ENCODE results near the gene RSF1. TPM values are rescaled to one million over a fixed set of nuclear protein-coding genes. Genes with fewer than 3 reads are reported as not detected.

The RSF1 gene
- total RNA-seq, 1 donor from 2014 or later = 109 TPM

- peaks cover 15% of the 10 kb centered on the region for H3K4me1 Mint-ChIP-seq
- TF ChIP-seq CTCF (IDR thresholded peaks at IDR 0.05; ENCODE audit: unreplicated experiment) = no peak
- H3K4me3 Mint-ChIP-seq = no peak overlapping the region
- no peaks in the 10 kb centered on the region for H3K27me3 Mint-ChIP-seq (ENCODE audit: low read depth)
- H3K36me3 Mint-ChIP-seq = peaks cover 15% of the 10 kb centered on the region
- H3K9me3 Mint-ChIP-seq = peaks cover 10% of the 10 kb centered on the region
- no peak overlapping the region for H3K27ac Mint-ChIP-seq
- no peak for DNase-seq (ENCODE audit: low spot score in 2 of 2, unreplicated experiment in 2 of 2)
Observed at GRCh38 chr11:77814848-77815247, 5.7 kb downstream of the RSF1 start.

GRCh38 chr11:77813256-77813655 lies 7.3 kb downstream of the RSF1 start:
- Mint-ChIP-seq H3K4me1 (peaks cover 13% of the 10 kb centered on the region), H3K4me3 (no peak overlapping the region), H3K9me3 (peaks cover 10% of the 10 kb centered on the region), H3K27ac (no peak overlapping the region), H3K36me3 (peaks cover 15% of the 10 kb centered on the region), H3K27me3 (ENCODE audit: low read depth) (no peaks in the 10 kb centered on the region)
- no peak for TF ChIP-seq CTCF (IDR thresholded peaks at IDR 0.05; ENCODE audit: unreplicated experiment)
- DNase-seq (ENCODE audit: low spot score in 2 of 2, unreplicated experiment in 2 of 2) = no peak

- H3K27ac Mint-ChIP-seq = no peak overlapping the region
- no peak for TF ChIP-seq CTCF (IDR thresholded peaks at IDR 0.05; ENCODE audit: unreplicated experiment)
- H3K4me1 Mint-ChIP-seq = peaks cover 5% of the 10 kb centered on the region
- H3K9me3 Mint-ChIP-seq = no peaks in the 10 kb centered on the region
- H3K36me3 Mint-ChIP-seq = peaks cover 14% of the 10 kb centered on the region
- H3K4me3 Mint-ChIP-seq = no peak overlapping the region
- no peaks in the 10 kb centered on the region for H3K27me3 Mint-ChIP-seq (ENCODE audit: low read depth)
- DNase-seq (ENCODE audit: low spot score in 2 of 2, unreplicated experiment in 2 of 2) = no peak
Observed at GRCh38 chr11:77806993-77807392, 13.5 kb downstream of the RSF1 start.

GRCh38 chr11:77806415-77806814 lies 14.1 kb downstream of the RSF1 start:
- Mint-ChIP-seq H3K4me1 (peaks cover 5% of the 10 kb centered on the region), H3K27me3 (ENCODE audit: low read depth) (no peaks in the 10 kb centered on the region), H3K27ac (no peak overlapping the region), H3K9me3 (no peaks in the 10 kb centered on the region), H3K4me3 (no peak overlapping the region), H3K36me3 (peaks cover 14% of the 10 kb centered on the region)
- TF ChIP-seq CTCF (IDR thresholded peaks at IDR 0.05; ENCODE audit: unreplicated experiment) = no peak
- DNase-seq (ENCODE audit: low spot score in 2 of 2, unreplicated experiment in 2 of 2) = no peak

- Mint-ChIP-seq H3K4me3 (no peak overlapping the region), H3K4me1 (peaks cover 1% of the 10 kb centered on the region), H3K27ac (no peak overlapping the region), H3K36me3 (peaks cover 29% of the 10 kb centered on the region), H3K9me3 (peaks cover 12% of the 10 kb centered on the region), H3K27me3 (ENCODE audit: low read depth) (no peaks in the 10 kb centered on the region)
- TF ChIP-seq CTCF (IDR thresholded peaks at IDR 0.05; ENCODE audit: unreplicated experiment) = no peak
- no peak for DNase-seq (ENCODE audit: low spot score in 2 of 2, unreplicated experiment in 2 of 2)
Observed at GRCh38 chr11:77801477-77801876, 19.0 kb downstream of the RSF1 start.

- DNase-seq (ENCODE audit: low spot score in 2 of 2, unreplicated experiment in 2 of 2) = no peak
- Mint-ChIP-seq H3K4me3 (no peak overlapping the region), H3K27ac (no peak overlapping the region), H3K9me3 (peaks cover 20% of the 10 kb centered on the region), H3K4me1 (peaks cover 1% of the 10 kb centered on the region), H3K27me3 (ENCODE audit: low read depth) (no peaks in the 10 kb centered on the region), H3K36me3 (peaks cover 37% of the 10 kb centered on the region)
- no peak for TF ChIP-seq CTCF (IDR thresholded peaks at IDR 0.05; ENCODE audit: unreplicated experiment)
Observed at GRCh38 chr11:77800449-77800848, 20.1 kb downstream of the RSF1 start.

Data from mesothelial cell of epicardium (in vitro differentiated cells).